T-helper 22 cell (primary cell): ENCODE results near the gene ITSN1.

Experiments
- DNase-seq: peaks from one replicate; pipeline ENCODE4 v3.0.0-alpha.2; 2020; ENCODE audit warnings: low read depth

The ITSN1 gene

GRCh38 chr21:33813832-33814365, 171.6 kb downstream of the ITSN1 start:
- DNase-seq: no peak

- no peak for DNase-seq
Observed at GRCh38 chr21:33815143-33815707, 172.9 kb downstream of the ITSN1 start.

- DNase-seq: no peak
Observed at GRCh38 chr21:33816174-33816573, 173.9 kb downstream of the ITSN1 start.

- no peak for DNase-seq
Observed at GRCh38 chr21:33817138-33817537, 174.8 kb downstream of the ITSN1 start.

GRCh38 chr21:33817663-33818451, 175.6 kb downstream of the ITSN1 start:
- DNase-seq: no peak

- no peak for DNase-seq
Observed at GRCh38 chr21:33820230-33820770, 178.0 kb downstream of the ITSN1 start.

- DNase-seq: no peak
Observed at GRCh38 chr21:33820798-33821197, 178.5 kb downstream of the ITSN1 start.

- DNase-seq: no peak
Observed at GRCh38 chr21:33821503-33822322, 179.4 kb downstream of the ITSN1 start.

GRCh38 chr21:33824156-33824941, 182.0 kb downstream of the ITSN1 start:
- DNase-seq: no peak

- no peak for DNase-seq
Observed at GRCh38 chr21:33825419-33825818, 183.1 kb downstream of the ITSN1 start.

GRCh38 chr21:33825915-33826314, 183.6 kb downstream of the ITSN1 start:
- DNase-seq: no peak

- no peak for DNase-seq
Observed at GRCh38 chr21:33828083-33828482, 185.8 kb downstream of the ITSN1 start.

GRCh38 chr21:33828577-33828976, 186.3 kb downstream of the ITSN1 start:
- no peak for DNase-seq

GRCh38 chr21:33829844-33830243, 187.5 kb downstream of the ITSN1 start:
- no peak for DNase-seq

GRCh38 chr21:33831962-33832659, 189.8 kb downstream of the ITSN1 start:
- DNase-seq: no peak

GRCh38 chr21:33834801-33835500, 192.7 kb downstream of the ITSN1 start:
- no peak for DNase-seq

GRCh38 chr21:33835920-33836319, 193.6 kb downstream of the ITSN1 start:
- no peak for DNase-seq

- DNase-seq: no peak
Observed at GRCh38 chr21:33836408-33836807, 194.1 kb downstream of the ITSN1 start.

- DNase-seq: no peak
Observed at GRCh38 chr21:33839167-33839716, 196.9 kb downstream of the ITSN1 start.

- no peak for DNase-seq
Observed at GRCh38 chr21:33839806-33840205, 197.5 kb downstream of the ITSN1 start.
